Stimulated activated CD4-positive, alpha-beta T cell treated with anti-CD3 and anti-CD28 coated beads, Interleukin-4, amount 100 ng/mL, for 4 hours (primary cell): Measurements from ENCODE around the gene PRKCH.
"Not testable (repeated sequence)": the region's sequence is repeated elsewhere in the genome, so short reads cannot be mapped to it uniquely, and the experiment has no call there.

ENCODE experiments used
- DNase-seq, 2 experiments: peaks; one replicate each; pipeline ENCODE4 v3.0.0-alpha.2; 2020

The PRKCH gene

DNA sequence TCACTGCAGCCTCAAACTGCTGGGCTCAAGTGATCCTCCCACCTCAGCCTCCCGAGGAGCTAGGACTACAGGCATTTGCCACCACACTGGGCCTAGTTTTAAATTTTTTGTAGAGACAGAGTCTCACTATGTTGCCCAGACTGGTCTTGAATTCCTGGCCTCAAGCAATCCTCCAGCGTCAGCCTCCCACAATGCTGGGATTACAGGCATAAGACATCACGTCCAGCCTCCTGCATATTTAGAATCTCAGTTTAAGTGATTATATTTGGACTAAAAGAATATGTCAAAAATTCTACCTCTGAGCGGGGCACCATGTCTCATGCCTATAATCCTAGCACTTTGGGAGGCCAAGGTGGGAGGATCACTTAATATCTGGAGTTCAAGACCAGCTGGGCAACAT is 12.7 kb upstream of the PRKCH start:
- DNase-seq = not testable (repeated sequence)

DNA sequence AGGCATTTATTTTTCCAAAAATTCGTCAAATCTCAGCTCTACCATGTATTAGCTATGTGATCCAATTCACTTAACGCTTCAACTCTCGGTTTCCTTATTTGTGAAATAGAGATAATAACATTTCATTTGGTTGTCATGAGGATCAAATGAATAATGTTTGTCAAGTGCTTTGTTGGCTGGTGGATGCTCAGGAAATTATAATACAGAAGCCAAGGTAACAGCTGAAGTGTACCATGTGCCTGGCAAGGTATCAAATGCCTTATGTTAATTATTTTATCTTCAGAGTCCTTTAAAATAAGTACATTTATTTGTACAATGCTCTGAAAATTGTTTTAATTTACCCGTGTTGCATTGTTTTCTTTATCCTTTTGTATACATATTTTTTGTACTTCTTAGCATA is 6.1 kb upstream of the PRKCH start:
- DNase-seq = no peak

DNA sequence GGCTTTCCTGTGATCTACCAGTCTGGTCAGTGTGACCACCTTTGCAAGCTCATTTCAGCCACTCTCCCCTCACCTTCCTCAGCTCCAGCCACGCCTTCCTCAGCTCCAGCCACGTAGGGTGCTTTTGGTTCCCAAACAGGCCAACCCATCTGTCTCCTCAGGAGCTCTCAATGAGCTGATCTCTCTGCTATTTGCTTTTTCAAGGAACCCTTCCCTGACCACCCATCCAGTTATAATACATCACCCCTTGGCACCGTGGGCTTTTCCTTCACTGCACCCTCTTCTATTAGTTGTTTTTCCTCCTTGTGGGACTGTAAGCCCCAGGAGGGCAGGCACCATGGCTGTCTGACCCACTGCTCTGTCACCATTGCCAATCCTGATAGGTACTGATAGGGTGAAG is 2.3 kb upstream of the PRKCH start:
- DNase-seq = no peak

DNA sequence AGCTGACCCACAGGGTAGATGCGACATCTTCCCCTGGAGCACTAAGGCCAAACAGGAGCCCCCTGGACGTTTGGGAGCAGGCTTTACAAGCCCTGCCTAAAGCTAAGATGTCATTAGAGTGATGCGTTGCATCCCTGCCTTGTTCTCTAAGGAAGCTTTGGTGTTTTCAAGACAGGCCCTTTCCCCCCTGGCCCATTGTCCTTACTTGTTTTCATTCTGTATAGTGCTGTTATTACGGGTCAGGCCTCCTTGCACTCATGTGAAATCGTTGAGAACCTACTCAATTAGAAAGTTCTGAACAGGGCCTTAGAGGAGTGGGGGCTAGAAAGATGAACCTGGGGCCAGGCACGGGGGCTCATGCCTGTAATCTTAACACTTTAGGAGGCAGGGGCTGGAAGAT is 1.7 kb upstream of the PRKCH start:
- no peak for DNase-seq

GRCh38 chr14:61320170-61320569 is 1.2 kb upstream of the PRKCH start:
- DNase-seq = not testable (repeated sequence)

- no peak for DNase-seq
Measured at GRCh38 chr14:61320806-61321384, 484 bp upstream of the PRKCH start.

- DNase-seq = peak; percentile 19 to 31
Measured at GRCh38 chr14:61322011-61322798, 826 bp downstream of the PRKCH start.

DNA sequence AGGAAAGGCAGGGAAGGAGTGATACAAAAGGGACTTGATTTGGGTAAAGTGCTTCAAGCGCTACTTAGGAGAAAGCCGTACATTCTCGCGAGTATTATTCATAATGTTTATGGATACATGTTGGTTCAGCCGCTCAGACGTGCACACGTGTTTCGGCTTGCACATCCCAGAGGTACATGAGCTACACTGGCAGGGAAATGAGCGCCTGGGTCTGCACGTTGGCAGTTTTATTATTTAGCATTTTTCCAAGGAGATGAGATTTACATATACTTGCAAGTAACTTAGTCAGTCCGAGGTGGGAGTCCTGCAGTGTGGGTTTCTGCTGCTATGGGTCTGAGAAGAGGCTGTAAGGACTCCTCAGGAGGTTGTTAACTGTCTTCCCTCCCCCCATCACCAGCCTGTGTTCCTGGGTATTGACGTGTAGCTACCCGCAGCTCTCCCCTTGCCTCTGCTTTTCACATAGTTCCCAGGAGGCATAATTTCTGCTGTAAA is 1.5 kb downstream of the PRKCH start:
- DNase-seq = peak; percentile 37 to 59

DNA sequence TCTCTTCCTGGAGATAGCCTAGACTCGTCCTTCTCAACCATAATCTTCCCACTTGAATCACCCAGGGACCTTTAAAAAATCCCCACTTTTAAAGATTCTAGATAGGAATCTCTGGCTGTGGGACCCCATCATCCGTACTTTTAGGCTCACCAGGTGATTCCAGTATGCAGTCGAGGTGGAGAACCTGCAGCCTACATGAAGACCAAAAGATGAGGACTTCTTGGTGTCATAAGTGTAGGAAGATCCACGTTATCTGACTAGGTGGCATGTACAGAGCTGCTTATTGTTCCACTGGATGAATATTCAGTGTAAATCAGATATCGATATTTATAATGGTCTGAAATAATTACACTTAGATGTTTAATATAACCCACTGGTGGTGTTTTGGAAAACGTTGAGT is 2.6 kb downstream of the PRKCH start:
- DNase-seq = no peak

DNA sequence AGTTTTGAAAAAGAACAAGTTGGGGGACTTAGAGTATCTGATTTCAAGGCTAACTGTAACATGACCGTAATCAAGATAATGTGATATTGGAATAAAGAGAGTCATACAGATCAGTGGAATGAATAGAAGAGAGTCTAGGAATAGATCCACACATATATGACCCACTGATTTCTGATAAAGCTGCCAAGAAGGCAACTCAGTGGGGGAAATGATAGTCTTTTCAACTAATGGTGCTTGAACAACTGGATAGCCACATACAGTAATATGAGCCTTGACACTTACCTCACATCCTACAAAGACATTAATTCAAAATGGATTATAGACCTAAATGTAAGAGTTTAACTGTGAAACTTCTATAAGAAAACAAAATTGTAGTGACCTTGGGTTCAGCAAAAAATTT is 3.8 kb downstream of the PRKCH start:
- no peak for DNase-seq

- no peak for DNase-seq
Measured at GRCh38 chr14:61326146-61326545, 4.8 kb downstream of the PRKCH start.

DNA sequence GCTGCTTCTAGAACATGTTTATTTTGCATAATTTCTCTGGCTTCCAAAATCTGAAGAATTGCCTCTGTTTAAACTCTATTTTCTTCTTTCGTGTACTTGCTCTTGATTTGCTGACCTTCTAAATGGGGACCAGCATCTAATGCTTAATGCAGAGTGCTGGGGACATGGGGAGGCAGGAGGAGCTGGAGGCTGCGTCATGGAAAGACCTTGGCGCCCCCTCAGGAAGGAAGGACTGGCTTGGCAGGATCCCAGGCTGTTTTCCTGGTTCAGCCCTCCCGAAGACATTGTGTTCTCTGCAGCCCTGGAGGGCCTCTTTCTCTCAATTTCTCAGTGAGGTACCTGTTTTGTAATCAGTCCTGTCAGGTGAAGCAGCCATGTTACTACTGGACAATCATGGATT is 5.5 kb downstream of the PRKCH start:
- DNase-seq = no peak

DNA sequence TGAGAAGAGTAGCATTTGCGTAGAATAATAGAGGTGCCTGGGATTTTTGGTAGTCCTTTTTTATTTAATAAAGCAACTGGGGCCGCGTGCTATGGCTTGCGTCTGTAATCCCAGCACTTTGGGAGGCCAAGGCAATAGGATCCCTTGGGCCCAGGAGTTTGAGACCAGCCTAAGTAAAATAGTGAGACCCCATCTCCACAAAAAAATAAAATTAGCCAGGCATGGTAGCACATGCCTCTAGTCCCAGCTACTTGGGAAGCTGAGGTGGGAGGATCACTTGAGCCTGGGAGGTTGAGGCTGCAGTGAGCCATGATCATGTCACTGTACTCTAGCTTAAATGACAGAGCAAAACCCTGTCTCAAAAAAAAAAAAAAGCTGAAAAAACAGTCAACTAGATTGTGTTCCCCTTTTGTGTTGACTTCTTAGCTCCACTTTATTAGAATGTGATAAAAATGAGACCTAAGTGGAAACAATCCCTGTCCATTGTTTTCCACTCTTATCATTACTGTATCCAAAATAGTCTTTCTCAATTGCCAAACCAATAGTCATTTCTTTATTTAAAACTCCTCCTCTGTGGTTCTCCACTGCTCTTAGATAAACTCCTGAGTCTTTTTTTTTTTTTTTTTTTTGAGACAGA is 7.4 kb downstream of the PRKCH start:
- DNase-seq = no peak

DNA sequence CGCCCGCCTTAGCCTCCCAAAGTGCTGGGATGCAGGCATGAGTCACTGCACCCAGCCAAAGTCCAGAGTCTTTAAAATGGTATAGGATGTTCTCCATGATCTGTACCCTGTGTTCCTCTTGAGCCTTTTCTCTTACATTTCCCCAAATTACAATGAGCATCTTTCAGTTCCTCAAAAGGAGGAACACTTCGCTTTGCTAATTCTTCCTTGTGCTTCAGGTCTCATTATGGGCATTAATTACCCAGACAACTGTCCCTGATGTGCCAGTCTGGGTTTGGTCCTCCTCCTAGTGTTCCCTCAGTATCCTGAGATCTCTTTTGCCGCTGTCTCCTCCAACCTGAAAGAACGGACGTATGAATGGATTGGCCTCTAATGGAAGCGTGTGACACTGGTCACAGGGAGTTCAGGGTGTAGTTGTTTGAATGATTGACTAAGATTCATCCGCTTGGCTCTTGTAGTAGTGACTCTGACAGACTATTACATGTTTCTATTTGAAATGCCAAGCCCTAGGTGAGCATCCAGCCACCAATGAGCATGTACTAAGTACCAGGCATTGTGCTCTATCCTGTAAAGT is 8.2 kb downstream of the PRKCH start:
- no peak for DNase-seq

DNA sequence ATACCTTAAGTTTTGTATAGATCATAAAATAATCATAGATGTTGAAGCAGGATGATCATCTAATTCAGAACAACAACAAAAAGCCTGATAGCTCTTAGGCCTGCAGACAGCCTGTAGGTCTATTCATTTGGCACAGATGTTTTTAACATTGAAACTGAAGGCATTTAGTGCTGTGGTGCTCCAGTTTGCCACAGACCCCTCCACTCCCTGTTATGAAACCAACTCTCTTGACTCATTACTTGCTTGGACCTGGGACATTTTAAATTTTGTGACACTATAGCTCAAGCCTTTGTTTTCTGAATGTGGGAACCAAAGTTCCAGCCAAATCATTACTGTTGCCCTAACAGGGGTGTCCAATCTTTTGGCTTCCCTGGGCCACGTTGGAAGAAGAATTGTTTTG is 9.1 kb downstream of the PRKCH start:
- no peak for DNase-seq

- DNase-seq = no peak
Measured at GRCh38 chr14:61331992-61332657, 10.7 kb downstream of the PRKCH start.

DNA sequence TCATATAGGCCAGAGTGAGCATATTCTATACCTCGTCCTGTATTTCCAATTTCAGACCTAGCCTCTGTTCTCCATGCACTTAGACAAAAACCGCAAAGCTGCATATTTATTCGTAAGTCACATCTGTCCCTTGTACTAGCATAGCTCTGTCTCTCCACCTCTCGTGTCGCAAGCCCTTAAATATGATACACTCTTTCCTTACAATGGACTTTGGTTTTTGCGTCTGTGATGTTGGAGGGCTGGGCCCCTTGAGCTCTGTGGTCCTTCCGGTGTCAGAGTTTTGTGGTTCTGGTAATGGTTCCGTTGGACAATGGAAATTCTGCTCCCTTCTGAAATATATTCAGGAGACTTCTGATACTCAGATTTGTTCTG is 11.3 kb downstream of the PRKCH start:
- DNase-seq = peak in 1 of 2 experiments; percentile 24

GRCh38 chr14:61333087-61333486 is 11.7 kb downstream of the PRKCH start:
- DNase-seq = no peak

DNA sequence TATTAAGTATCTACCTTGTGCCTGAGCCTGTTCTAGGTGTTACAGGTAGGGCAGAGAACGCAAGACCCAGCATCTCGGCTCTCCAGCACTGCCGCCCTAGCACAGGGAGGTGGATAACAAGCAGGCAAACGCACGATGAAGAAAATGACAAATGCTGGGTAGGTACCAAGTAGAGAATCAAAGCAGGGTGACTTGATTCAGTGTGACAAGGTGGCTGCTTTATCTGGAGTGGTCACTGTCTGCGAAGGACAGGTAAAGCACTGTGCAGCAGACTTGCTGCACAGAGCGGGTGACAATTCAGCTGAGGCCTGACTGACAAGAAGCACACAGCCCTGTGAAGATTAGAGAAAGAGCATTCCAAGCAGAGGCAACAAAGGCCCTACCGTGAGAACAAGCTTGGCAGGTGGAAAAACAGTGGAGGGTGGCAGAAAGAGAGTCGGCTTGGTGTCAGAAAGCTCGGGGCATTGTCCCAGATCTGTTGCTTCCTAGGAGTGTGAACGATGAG is 12.9 kb downstream of the PRKCH start:
- peak in 1 of 2 experiments; percentile 56 for DNase-seq

- no peak for DNase-seq
Measured at GRCh38 chr14:61335049-61335448, 13.7 kb downstream of the PRKCH start.

DNA sequence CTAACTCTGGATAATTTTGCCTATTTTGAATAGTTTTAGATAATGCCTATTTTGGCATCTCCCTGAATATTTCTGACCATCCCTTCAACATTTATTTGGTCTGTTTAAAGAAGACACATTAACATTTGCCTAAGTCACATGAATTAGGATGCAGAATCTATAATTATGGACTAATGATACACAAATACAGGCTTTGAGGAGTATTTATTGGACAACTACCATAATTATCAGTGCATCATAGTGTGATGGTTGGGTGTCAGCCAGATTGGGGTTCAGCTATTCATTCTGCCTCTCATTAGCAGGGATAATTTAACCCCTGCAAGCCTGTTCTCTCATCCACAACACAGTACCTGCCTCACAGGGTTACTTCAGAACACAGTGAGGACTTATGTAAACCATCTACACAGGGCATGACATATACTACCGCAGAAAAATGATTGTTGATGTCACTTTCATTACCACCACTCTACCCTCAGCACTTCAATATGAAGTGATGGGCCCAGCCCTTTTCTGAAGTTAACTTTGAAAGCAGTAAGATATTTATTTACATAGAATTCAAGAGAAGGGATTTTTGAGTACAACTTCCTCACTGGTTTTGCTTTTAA is 14.4 kb downstream of the PRKCH start:
- no peak for DNase-seq

DNA sequence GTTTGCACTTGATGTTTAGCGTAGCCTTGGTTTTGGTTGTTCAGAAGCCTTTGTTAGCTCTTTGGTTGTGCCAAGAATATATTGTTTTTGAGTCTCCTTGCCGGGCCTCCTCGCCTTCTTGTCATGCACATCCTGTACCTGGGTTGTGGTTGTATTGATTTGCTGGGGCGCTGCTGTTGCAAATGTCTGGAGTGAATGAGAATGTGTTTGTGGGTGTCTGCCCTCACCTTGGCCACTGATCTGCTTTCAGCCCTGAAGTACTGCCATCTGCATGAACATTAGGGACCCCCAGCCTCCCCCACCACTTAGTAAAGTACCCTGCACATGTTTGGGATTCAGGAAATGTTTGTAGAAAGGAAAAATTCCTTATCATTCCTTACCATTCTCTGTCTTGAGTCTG is 16.5 kb downstream of the PRKCH start:
- DNase-seq = peak; percentile 41 to 70

DNA sequence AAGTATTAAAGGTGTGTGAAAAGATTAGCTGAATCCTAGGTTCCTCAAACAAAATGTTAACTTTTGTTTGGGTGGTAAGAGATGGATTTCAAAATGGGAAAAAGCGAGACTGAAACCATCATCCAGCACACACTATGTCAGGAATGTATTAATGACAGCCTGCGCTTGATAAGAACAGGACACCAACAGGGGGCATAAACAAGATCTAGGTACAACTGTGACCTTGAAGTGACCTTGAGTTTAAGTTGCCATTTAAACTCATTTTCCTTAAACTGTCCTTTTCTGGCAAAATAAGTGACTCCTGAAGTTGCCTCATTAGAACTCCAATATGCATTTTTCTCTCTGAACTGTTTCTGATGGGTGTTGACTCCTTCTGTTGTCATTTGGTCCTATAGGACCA is 17.1 kb downstream of the PRKCH start:
- DNase-seq = no peak
